ENCODE results near the gene HOXC4. TPM values are rescaled to one million over a fixed set of nuclear protein-coding genes. Genes with fewer than 3 reads are reported as not detected.

HOXC4 gene
- total RNA-seq, 1 experiment from 2014 or later, result 9.6 TPM

DNA sequence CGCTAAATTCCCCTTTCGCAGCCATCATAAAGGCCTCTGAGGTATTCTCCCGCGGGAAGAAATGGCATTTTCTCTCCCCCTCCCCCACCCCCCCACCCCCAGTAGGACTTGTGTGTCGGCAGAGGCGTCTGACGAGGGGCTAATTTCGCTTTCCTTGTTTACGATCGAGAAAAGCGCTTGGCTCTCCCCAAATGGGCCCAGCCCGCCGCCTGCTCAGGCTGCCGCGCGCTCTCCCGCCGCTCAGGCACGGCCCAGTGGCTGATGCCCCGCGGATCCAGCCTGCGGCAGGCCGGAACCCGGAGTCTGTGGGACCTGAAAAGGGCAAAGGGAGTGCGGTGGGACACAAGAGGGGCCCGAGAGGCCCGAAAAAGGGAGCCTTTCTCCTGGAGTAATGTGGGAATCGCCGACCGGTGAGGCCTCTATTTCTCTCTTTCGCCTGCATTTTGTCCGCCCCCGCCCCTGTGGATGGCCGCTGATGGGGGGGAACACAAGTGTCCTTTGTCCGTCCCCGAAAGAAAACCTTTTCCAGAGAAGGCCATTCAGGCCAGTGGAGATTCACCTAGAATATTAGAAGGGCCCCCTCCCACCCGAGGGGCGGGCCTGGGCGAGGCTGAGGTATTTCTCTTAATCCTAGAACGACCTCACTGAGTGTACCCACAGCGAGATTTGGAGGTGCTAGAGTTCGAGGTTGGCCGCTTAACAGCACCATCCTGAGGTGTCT lies 34.4 kb upstream of the HOXC4 start:
- intact Hi-C loops (cut with micrococcal nuclease; ENCODE audit: unreplicated experiment), result no loop called here
- POLR2A ChIA-PET (ENCODE audit: low non-redundant PET), result interaction anchor here (0.5 kb wide), 1 partner anchor 172 kb away, joined by 6 read pairs; no protein-coding TSS in a partner anchor
- H3K27ac ChIP-seq (ENCODE audit: low read depth, low read length, poor library complexity, severe bottlenecking), result peak overlapping the region; percentile 97
- BruUV-seq (replicated peaks), result TSS peak; percentile 27
- TF ChIP-seq EZH2 (IDR thresholded peaks at IDR 0.05; ENCODE audit: borderline replicate concordance, low read depth, low read length, poor library complexity, severe bottlenecking), result no peak
- TF ChIP-seq, protein P1, sequence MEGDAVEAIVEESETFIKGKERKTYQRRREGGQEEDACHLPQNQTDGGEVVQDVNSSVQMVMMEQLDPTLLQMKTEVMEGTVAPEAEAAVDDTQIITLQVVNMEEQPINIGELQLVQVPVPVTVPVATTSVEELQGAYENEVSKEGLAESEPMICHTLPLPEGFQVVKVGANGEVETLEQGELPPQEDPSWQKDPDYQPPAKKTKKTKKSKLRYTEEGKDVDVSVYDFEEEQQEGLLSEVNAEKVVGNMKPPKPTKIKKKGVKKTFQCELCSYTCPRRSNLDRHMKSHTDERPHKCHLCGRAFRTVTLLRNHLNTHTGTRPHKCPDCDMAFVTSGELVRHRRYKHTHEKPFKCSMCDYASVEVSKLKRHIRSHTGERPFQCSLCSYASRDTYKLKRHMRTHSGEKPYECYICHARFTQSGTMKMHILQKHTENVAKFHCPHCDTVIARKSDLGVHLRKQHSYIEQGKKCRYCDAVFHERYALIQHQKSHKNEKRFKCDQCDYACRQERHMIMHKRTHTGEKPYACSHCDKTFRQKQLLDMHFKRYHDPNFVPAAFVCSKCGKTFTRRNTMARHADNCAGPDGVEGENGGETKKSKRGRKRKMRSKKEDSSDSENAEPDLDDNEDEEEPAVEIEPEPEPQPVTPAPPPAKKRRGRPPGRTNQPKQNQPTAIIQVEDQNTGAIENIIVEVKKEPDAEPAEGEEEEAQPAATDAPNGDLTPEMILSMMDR (conservative IDR thresholded peaks at IDR 0.05; ENCODE audit: low read depth, low read length), result no peak
- no peaks in the 10 kb centered on the region for H3K9me3 ChIP-seq (ENCODE audit: low read depth, low read length, poor library complexity, severe bottlenecking)
- H3K36me3 ChIP-seq (ENCODE audit: insufficient read depth, low read length, poor library complexity, severe bottlenecking), result no peaks in the 10 kb centered on the region
- H3K4me1 ChIP-seq (ENCODE audit: insufficient read depth, low read length, poor library complexity, severe bottlenecking), result peaks cover 66% of the 10 kb centered on the region
- peak overlapping the region; percentile 68 for H3K4me3 ChIP-seq (ENCODE audit: low read depth, low read length, poor library complexity, severe bottlenecking)
- CTCF ChIA-PET, result no interaction called here
- H3K27me3 ChIP-seq (replicated peaks; ENCODE audit: insufficient read depth, low read depth, low read length, poor library complexity), result no peaks in the 10 kb centered on the region
- DNase-seq (ENCODE audit: low spot score), result peak; percentile 81

DNA sequence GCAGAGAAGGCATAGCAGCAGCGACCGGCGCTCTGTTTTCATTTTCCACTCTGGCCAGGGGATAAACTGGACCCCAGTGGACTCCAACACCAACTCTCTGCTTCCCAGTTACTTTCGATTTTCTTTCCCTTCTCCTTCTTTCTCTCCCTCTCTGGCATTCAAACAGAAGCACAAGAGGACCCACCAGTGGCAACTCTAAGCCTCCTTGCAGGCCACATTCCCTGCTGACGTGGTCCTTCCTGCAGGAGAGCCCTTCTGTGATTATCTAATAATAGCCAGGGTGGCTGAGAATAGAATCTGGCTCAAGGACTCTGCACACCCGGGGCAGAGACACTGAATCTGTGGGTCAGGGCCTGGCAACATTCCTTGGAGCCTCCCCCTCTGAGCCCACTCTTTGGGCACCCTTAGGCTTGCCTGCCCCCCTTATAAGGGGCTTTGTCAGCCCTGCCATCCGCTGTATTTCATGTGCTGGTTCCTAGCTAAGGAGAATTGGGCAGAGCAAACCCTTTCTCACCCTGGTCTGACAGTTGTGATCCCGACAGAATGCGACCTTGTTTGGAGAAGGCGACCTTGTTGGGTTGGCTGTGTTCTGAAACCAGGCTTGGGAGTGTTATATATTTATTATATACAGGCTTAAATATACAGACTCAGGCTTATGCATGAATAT lies 33.6 kb upstream of the HOXC4 start:
- DNase-seq (ENCODE audit: low spot score), result no peak
- H3K36me3 ChIP-seq (ENCODE audit: insufficient read depth, low read length, poor library complexity, severe bottlenecking), result no peaks in the 10 kb centered on the region
- BruUV-seq (replicated peaks), result no TSS peak
- TF ChIP-seq EZH2 (IDR thresholded peaks at IDR 0.05; ENCODE audit: borderline replicate concordance, low read depth, low read length, poor library complexity, severe bottlenecking), result no peak
- TF ChIP-seq, protein P1 (conservative IDR thresholded peaks at IDR 0.05; ENCODE audit: low read depth, low read length), result no peak
- intact Hi-C loops (cut with micrococcal nuclease; ENCODE audit: unreplicated experiment), result no loop called here
- peaks cover 74% of the 10 kb centered on the region for H3K4me1 ChIP-seq (ENCODE audit: insufficient read depth, low read length, poor library complexity, severe bottlenecking)
- ChIA-PET CTCF (no interaction called here), POLR2A (ENCODE audit: low non-redundant PET) (no interaction called here)
- H3K27me3 ChIP-seq (replicated peaks; ENCODE audit: insufficient read depth, low read depth, low read length, poor library complexity), result no peaks in the 10 kb centered on the region
- H3K27ac ChIP-seq (ENCODE audit: low read depth, low read length, poor library complexity, severe bottlenecking), result peak overlapping the region; percentile 97
- no peaks in the 10 kb centered on the region for H3K9me3 ChIP-seq (ENCODE audit: low read depth, low read length, poor library complexity, severe bottlenecking)
- peak overlapping the region; percentile 68 for H3K4me3 ChIP-seq (ENCODE audit: low read depth, low read length, poor library complexity, severe bottlenecking)

DNA sequence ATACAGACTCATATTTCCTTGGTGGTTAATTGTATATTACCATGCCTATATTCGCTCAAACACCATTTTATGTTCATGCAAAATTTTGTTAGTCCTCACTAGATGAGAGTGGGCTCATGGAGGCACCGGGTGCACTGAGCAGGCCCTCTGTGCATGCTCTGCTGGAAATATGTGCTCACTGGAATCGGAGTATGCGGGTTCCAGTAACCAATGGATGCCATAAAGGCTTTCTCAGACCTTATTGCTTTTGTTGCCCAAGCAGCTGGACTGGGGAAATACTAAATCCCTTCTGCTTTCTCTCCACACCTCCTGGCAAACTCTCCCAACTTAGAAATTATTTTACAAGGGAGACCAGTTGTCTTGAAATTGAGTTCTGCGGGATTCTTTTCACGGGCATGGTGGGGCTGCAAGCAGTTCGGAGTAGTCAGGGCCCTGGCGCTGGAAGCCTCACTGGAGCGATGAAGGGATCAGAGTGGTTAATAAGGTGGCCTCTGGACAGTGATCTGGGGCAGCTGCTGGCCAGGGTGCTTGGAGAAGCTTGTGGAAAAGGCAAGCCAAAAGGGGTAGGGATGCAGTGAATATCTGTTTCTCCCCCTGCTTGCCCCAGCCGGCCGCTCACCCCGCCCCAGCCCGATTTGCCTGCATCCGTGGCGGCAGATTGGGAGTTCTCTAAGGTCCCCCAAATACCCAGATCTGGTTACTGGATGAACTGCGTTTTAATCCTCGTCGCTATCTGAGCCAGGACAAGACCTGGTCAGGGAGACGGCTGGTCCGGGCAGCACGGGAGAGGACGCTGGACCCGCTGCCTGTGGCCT lies 32.8 kb upstream of the HOXC4 start:
- peak overlapping the region; percentile 97 for H3K27ac ChIP-seq (ENCODE audit: low read depth, low read length, poor library complexity, severe bottlenecking)
- POLR2A ChIA-PET (ENCODE audit: low non-redundant PET), result no interaction called here

More for the DNA sequence above, 32.8 kb upstream of the HOXC4 start:
- H3K27me3 ChIP-seq (replicated peaks; ENCODE audit: insufficient read depth, low read depth, low read length, poor library complexity), result no peaks in the 10 kb centered on the region
- H3K4me3 ChIP-seq (ENCODE audit: low read depth, low read length, poor library complexity, severe bottlenecking), result peak overlapping the region; percentile 68
- CTCF ChIA-PET, result no interaction called here
- intact Hi-C loops (cut with micrococcal nuclease; ENCODE audit: unreplicated experiment), result no loop called here
- TF ChIP-seq, protein P1 (conservative IDR thresholded peaks at IDR 0.05; ENCODE audit: low read depth, low read length), result no peak
- no peak for TF ChIP-seq EZH2 (IDR thresholded peaks at IDR 0.05; ENCODE audit: borderline replicate concordance, low read depth, low read length, poor library complexity, severe bottlenecking)
- H3K9me3 ChIP-seq (ENCODE audit: low read depth, low read length, poor library complexity, severe bottlenecking), result no peaks in the 10 kb centered on the region
- no peaks in the 10 kb centered on the region for H3K36me3 ChIP-seq (ENCODE audit: insufficient read depth, low read length, poor library complexity, severe bottlenecking)
- no TSS peak for BruUV-seq (replicated peaks)
- H3K4me1 ChIP-seq (ENCODE audit: insufficient read depth, low read length, poor library complexity, severe bottlenecking), result peaks cover 74% of the 10 kb centered on the region
- DNase-seq (ENCODE audit: low spot score), result no peak
